NT2/D1 (cell line): ENCODE data around the gene MYBPC3.
A peak's percentile ranks its signal among the peaks of the same experiment; 100 is the strongest.

Experiments
- DNase-seq: peaks from one replicate; pipeline ENCODE4 v3.0.0-alpha.2; 2011; ENCODE audit warnings: low read depth, low spot score
- H3K27me3 ChIP-seq: 2 replicates; pipeline ENCODE4 v1.6.0; 2011; ENCODE audit warnings: mild to moderate bottlenecking; ENCODE audit not compliant: insufficient read length, insufficient read depth
- H3K36me3 ChIP-seq: 2 replicates; pipeline ENCODE4 v1.6.1; 2011; ENCODE audit warnings: mild to moderate bottlenecking, low read length, mixed read lengths; ENCODE audit not compliant: insufficient read depth, insufficient read length
- H3K4me1 ChIP-seq: 2 replicates; pipeline ENCODE4 v1.5.1; 2011; ENCODE audit not compliant: insufficient read depth, insufficient read length
- H3K4me3 ChIP-seq: 2 replicates; pipeline ENCODE4 v1.5.1; 2011; ENCODE audit warnings: low read depth; ENCODE audit not compliant: insufficient read length
- H3K9ac ChIP-seq: 2 replicates; pipeline ENCODE4 v1.6.0; 2011; ENCODE audit warnings: low read depth; ENCODE audit not compliant: insufficient read length
- H3K9me3 ChIP-seq: 2 replicates; pipeline ENCODE4 v1.5.1; 2011; ENCODE audit warnings: mild to moderate bottlenecking, low read length; ENCODE audit not compliant: insufficient read depth
- SUZ12 ChIP-seq: IDR thresholded peaks from 2 replicates; pipeline ENCODE4 v1.6.1; 2011; ENCODE audit not compliant: insufficient read length, insufficient read depth; ENCODE audit errors: extremely low read depth
- YY1 ChIP-seq: IDR thresholded peaks from 2 replicates; pipeline ENCODE4 v1.6.1; 2011; ENCODE audit not compliant: insufficient read length, insufficient read depth
- ZNF274 ChIP-seq: IDR thresholded peaks from 2 replicates; pipeline ENCODE4 v1.6.1; 2011; ENCODE audit warnings: mild to moderate bottlenecking, low read depth, low read length

MYBPC3 gene

DNA sequence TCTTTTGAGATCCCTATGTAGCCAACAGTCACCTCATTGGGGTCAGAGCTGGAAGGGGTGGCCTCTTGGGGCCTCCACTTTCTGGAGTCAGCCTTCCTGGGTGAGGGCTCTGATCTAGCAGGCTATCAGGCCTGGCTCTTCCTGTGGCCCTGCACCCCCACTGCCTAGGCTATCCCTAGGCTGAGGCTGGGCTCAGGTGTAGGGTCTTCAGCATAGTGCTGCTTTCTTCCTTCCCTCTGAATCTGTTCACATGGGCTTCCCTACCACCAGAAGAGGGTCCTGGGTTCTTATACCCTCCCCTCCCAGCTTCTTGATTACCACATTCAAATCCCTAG is 26.3 kb upstream of the MYBPC3 start:
- Histone ChIP-seq H3K27me3 (no peaks in the 10 kb centered on the region), H3K36me3 (no peaks in the 10 kb centered on the region), H3K9ac (no peak overlapping the region), H3K4me3 (no peak overlapping the region), H3K9me3 (no peaks in the 10 kb centered on the region), H3K4me1 (peaks cover 22% of the 10 kb centered on the region)
- TF ChIP-seq YY1 (no peak), ZNF274 (no peak), SUZ12 (no peak)
- DNase-seq = no peak

DNA sequence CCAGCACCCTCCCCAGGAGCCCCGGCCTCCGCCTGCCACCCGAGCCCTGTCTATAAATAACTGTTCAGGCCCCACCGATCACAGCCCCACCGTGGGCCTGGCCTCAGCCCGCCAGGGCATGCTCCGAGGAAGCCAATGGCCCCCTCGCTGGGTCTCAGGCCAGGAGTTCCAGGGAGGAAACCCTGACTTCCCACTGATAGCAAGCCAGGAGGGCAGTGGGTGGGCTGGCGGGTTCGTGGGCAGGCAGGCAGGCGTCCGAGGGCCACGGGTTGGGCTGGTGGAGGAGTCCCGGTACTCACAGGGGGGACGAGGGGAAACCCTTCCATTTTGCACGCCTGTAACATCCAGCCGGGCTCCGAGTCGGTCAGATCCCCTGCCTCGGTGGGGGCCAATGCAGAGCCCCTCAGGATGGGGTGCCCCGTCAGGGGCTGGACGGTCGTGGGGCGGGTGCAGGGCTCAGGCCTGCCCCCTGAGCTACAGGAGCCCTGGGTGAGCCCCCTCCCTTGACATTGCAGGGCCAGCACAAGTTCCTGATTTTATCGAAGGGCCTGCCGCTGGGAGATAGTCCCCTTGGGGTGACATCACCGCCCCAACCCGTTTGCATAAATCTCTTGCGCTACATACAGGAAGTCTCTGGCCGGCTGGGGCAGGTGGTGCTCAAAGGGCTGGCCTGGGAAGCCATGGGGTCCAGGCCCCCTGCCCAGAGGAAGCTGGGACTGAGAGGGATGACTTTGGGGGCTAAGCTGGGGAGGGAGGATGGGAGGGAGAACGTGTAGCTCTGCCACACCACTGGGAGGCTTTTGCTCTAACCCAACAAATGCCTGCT is 25.7 kb upstream of the MYBPC3 start, which contains the start of gene SPI1:
SPI1 (minus strand) TSS at position 538 of the 826 bp plus-strand sequence; CDS start at position 344, 194 bp downstream.
- H3K4me1 ChIP-seq = peaks cover 22% of the 10 kb centered on the region
- no peaks in the 10 kb centered on the region for H3K9me3 ChIP-seq
- no peak for DNase-seq
- TF ChIP-seq SUZ12 = no peak
- TF ChIP-seq ZNF274 = no peak
- TF ChIP-seq YY1 = no peak
- H3K9ac ChIP-seq = peak within 1 kb of the TSS; percentile 45
- H3K36me3 ChIP-seq = no peaks in the 10 kb centered on the region
- H3K27me3 ChIP-seq = no peaks in the 10 kb centered on the region
- no peak within 1 kb of the TSS for H3K4me3 ChIP-seq

DNA sequence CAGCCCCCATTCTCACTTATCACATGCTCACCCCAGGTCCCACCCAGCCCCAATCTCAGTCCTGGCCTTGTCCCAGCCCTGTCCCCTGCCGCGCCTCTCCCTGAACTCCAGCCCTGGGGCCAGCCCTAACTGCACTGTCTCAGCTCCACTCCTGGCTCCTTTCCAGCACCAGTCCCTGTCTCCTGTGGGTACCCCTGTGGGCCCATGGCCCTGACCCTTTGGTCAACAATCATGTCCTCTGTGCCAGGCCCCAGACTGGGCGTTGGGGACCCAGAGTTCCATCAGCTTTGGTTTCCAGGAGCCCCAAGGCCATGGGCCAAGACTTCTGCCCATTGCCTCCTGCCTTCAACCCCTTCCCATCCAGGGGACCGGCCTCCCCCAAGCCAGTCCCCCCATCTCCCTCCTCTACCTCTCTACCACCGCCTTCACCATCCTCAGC is 25.1 kb upstream of the MYBPC3 start:
- no peak overlapping the region for H3K9ac ChIP-seq
- no peaks in the 10 kb centered on the region for H3K9me3 ChIP-seq
- TF ChIP-seq YY1 (no peak), ZNF274 (no peak), SUZ12 (no peak)
- no peaks in the 10 kb centered on the region for H3K36me3 ChIP-seq
- H3K4me1 ChIP-seq = peaks cover 22% of the 10 kb centered on the region
- H3K4me3 ChIP-seq = no peak overlapping the region
- DNase-seq = no peak
- no peaks in the 10 kb centered on the region for H3K27me3 ChIP-seq

DNA sequence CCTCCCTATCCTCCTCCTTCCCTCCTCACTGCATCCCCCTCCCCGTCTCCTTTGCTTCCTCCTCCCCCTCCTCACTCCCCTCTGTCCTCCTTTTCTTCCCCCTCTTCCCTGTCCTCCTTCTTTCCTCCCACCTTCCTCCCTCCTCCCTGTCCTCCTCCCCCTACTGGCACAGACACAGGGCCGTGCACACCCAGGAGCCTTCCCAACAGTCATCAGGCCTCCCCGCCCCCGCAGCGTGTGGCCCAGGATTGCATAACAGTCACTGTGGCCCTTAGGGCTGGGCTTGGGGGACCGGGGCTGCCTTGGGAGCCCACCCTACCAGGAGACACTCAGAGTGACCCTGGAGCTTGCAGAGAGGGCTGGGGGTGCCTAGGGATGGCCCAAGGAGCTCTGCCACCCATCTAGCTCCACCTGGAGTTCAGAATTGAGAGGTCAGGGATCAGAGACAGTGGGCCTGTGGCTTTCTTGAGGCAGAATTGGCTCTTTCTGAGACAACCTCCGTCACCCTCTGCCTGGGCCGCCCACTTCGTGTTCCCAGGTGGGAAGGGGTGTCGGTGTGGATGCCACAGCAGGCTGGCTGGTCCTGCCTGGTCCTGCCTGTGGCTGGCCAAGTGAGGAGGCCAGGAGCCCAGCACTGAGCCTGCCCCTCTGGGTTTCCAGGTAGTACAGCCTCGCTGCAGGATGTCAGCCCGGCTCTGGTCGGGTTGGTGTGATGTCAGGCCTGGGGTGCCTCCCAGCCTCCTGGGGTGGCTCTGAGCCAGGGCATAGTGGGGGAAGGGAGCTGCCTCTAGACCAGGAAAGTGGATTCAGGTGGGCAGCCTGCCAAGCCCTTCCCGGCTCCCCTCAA is 24.2 kb upstream of the MYBPC3 start:
- Histone ChIP-seq H3K9ac (no peak overlapping the region), H3K4me1 (peaks cover 26% of the 10 kb centered on the region), H3K27me3 (no peaks in the 10 kb centered on the region), H3K4me3 (no peak overlapping the region), H3K9me3 (no peaks in the 10 kb centered on the region), H3K36me3 (no peaks in the 10 kb centered on the region)
- TF ChIP-seq SUZ12 = no peak
- no peak for TF ChIP-seq YY1
- TF ChIP-seq ZNF274 = no peak
- DNase-seq = no peak

DNA sequence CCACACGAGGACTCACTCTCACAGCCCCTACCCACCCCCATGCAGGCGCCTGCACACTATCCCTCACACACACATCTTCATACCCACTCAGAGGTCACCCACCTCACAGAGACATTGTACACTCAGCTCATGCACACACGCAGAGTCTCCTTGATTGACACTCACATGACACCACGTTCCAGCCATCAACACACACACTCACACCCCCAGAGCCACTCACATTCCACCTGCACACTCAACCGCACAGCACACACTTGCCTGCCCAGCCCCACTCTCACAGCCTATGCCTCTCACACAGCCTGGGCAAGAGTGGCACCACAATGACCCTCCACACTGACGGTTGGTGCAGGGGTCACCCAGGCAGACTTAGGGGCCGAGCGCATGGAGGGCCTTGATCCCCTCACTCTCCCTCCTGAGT is 23.6 kb upstream of the MYBPC3 start:
- no peaks in the 10 kb centered on the region for H3K9me3 ChIP-seq
- no peaks in the 10 kb centered on the region for H3K27me3 ChIP-seq
- TF ChIP-seq YY1 (no peak), ZNF274 (no peak), SUZ12 (no peak)
- no peak overlapping the region for H3K4me3 ChIP-seq
- no peak for DNase-seq
- H3K36me3 ChIP-seq = no peaks in the 10 kb centered on the region
- no peak overlapping the region for H3K9ac ChIP-seq
- peaks cover 26% of the 10 kb centered on the region for H3K4me1 ChIP-seq

DNA sequence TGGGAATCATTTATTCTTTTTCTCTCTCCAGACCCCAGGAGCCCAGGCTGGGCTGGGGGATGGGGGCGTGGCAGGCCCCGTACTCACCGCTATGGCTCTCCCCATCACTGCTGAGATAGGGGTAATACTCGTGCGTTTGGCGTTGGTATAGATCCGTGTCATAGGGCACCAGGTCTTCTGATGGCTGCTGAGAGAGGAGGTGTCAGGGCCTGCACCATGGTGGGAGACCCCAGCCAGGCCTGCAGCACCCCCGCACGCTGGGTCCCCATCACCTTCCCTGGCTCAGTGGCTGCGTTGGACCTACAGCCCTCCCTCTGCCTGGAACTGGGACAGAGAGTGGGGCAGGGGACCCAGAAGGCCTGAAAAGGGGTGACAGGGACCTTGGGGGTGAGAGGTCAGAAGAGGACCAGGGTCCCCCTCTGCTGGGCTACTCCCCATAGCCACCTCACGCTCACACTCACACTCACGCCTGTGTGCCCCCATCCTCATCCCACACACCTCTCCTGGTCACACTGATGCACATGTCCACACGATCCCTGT is 23.1 kb upstream of the MYBPC3 start:
- Histone ChIP-seq H3K36me3 (no peaks in the 10 kb centered on the region), H3K4me3 (no peak overlapping the region), H3K9me3 (no peaks in the 10 kb centered on the region), H3K4me1 (peaks cover 26% of the 10 kb centered on the region), H3K9ac (no peak overlapping the region), H3K27me3 (no peaks in the 10 kb centered on the region)
- TF ChIP-seq ZNF274 = no peak
- no peak for TF ChIP-seq SUZ12
- no peak for TF ChIP-seq YY1
- DNase-seq = no peak

DNA sequence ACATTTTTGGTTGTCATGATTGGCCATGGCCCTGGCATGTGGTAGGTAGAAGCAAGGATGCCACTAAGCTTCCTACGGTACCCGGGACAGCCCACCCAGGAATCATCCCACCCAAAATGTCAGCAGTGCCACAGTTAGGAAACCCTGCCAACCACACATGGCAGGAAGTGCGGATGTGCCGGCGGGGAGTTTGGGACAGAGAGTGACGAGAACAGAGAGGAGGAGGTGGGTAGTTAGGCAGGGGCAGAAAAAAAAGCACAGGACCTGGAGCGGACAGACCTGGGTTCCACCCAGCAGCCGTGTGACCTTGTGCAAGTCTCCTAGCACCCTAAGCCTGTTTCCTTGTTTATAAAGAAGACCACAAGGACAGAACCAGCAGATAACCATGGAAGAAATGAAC is 22.5 kb upstream of the MYBPC3 start:
- Histone ChIP-seq H3K9me3 (no peaks in the 10 kb centered on the region), H3K4me1 (peaks cover 26% of the 10 kb centered on the region), H3K36me3 (no peaks in the 10 kb centered on the region), H3K9ac (no peak overlapping the region), H3K27me3 (no peaks in the 10 kb centered on the region), H3K4me3 (no peak overlapping the region)
- TF ChIP-seq YY1 (no peak), SUZ12 (no peak), ZNF274 (no peak)
- DNase-seq = no peak
